Right ventricle myocardium superior (tissue), 1 donor: ENCODE results near the gene TP53AIP1. TPM values are rescaled to one million over a fixed set of nuclear protein-coding genes. Genes with fewer than 3 reads are reported as not detected.
A peak's percentile ranks its signal among the peaks of the same experiment; 100 is the strongest.

Experiments
- ATAC-seq: fragments of 200-7000 bp; cut with Tn5 transposase; one replicate; pipeline ENCODE4 v1.9.1; 2020; ENCODE audit warnings: mild to moderate bottlenecking; ENCODE audit not compliant: poor library complexity
- DNase-seq: peaks from one replicate; pipeline ENCODE4 v3.0.0-alpha.2; 2020
- intact Hi-C: fragments of 100-400 bp; cut with DNase I; formaldehyde crosslinking; loops from one replicate; pipeline ENCODE4 v1.11.2; 2022
- total RNA-seq: library from RNA; stranded (reverse); fragmentation: NEBNext Ultra II Directional; extraction: Animal tissue kit (Norgen Biotek cat#: 25700); gene quantifications from one replicate; pipeline ENCODE4 v1.2.1, GENCODE V29; 2021
- donor health status: DM: no; HTN: yes; CAD: no; lungs with severe emphysema.

The TP53AIP1 gene
- total RNA-seq, 1 donor from 2014 or later = not detected

DNA sequence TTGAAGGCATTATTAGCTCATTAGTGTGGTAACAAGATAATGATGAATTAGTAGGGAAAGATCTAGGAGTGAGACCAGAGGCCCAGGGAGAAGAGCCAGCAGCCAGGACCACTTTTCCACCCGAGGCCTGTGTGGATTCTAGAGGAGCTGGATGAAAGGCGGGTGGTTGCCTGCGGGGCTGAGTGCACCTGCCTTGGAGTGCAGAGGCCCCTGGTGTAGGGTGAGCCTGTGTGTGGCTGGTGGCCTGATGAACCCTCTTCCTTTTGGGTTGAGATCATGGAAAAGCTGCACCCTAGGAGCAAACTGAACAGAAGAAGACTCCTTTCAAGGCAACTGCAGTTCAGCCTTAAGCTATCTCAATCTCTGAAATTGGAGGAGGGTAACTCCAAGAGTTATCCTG lies 5.9 kb upstream of the TP53AIP1 start:
- intact Hi-C loops = no loop called here
- DNase-seq = peak; percentile 50
- peak; percentile 34 for ATAC-seq

DNA sequence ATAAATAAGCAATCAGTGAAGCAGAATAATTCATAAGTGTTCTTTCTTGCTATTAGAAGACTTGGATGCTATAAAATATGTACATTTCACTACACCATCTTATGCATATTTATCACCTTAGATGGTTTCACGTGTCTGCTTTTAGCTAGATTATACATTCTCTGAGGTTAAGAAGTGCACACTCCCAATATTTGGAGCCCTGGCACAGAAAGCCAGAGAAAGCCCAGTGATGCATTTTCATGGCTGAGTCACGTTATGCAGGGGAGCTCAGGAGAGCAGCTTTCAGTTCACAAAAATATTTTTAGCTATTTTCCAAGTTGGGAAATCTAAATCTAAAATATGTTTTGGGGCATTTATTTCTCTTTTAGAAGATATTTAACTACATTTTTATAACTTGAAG lies 5.1 kb upstream of the TP53AIP1 start:
- no peak for ATAC-seq
- intact Hi-C loops = no loop called here
- DNase-seq = no peak

DNA sequence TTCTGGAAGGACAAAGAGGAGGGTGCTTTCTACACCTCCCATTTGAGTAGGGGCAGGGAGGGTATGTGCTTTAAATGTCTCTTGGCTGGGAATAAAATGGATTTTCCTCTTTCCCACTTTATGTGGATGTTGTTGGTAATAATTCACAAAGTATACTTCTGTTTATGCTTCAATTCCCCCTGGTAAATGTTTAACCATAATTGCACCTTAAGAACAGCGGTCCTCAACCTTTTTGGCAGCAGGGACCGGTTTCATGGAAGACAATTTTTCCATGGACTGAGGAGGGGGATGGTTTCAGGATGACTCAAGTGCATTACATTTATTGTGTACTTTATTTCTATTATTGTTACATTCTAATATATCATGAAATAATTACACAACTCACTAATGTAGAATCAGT lies 4.0 kb upstream of the TP53AIP1 start:
- no peak for DNase-seq
- intact Hi-C loops = no loop called here
- no peak for ATAC-seq

DNA sequence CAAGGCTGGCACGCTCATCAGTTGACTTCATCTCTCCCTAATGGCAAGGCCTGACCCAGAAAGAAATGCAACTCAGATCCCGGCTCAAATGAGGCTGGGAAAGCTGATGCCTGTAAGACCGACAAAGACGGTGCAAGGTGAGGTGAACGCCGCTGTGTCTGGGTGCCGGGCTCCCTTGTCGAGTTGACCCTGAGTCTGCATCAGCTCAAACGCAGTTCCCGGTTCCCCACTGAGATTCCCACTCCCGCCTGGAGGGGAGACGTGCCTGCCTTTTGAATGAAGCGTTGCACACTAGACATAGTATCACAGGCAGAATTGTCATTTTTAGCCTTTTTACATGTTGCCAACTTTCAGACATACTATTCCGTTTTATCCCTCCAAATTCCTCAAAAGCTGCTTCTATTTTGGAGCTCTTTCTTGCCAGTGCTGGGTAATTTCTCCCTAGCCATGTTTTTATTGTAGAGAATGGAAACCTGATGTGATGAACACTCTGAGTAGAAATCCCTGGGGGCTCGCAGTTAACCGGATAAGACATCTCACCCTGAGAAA lies 831 bp upstream of the TP53AIP1 start:
- intact Hi-C loops = no loop called here
- DNase-seq = no peak
- no peak for ATAC-seq

DNA sequence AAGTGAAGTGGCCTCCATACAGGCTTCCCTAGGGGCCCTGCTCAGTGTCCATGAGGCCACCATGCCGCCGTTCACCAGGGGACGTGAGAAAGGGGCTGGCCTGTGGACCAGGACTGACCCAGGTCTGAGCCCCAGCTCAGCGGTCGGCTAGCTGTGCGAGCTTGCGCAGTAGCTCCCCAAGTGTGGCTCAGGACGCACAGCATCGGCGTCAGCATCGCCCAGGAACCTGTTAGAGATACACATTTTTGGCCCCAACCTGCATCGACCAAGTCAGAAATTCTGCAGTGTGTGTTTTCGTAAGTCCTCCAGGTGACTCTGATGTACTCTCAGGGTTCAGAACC lies 429 bp downstream of the TP53AIP1 start:
- DNase-seq (no peak), ATAC-seq (no peak)
- intact Hi-C loops = no loop called here

DNA sequence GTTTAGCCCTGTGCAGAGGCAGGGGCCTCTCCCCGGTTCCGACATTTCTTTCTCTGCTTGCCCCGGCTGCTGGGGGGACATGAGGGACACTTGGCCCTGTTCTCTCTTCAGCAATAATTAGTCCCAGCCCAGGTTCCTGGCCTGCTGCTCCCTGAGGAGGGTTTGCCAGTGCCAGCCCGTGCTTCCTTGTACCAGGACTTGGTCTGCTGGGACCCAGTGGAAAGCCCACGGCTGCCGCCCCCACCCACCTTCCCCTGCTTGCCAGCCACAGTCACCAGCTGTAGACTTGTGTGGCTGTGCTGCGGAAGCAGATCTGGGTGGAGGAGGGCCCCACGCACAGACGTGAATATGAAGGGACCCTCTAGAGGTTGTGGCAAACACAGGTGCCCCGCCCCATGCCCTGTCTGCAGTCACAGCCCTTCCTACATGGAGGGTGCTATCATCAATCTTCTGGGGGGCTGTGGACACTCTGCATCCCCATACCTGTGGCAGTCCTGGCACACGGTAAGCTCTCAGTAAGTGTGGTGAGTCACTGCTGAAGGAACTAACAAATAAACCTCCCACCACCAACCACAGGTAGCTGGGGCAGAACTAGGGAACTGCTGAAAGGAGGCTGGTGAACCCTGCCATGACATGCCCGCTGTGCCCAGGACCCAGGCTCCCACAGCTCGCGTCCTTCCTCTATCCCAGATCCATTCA lies 949 bp downstream of the TP53AIP1 start:
- no peak for ATAC-seq
- intact Hi-C loops = no loop called here

DNA sequence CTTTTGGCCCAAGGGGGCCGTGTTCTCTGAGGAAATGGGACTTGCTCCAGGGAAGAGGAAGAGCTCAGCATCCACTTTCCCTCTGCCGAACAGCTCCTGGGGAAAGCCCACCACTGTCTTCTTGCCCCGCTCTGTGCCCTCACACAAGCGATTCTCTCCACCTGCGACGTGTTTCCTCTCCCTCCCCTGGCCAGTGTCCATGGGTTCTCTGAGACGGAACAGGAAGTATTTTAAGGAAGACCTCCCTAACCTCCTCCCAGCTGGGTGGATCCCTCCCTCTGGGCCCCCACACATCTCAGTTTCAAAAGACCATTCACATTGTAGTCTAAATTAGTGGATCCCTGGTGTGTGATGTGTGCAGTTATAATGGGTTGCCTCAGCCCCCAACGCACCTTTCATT lies 1.6 kb downstream of the TP53AIP1 start:
- intact Hi-C loops = no loop called here
- ATAC-seq (no peak), DNase-seq (no peak)

More for the DNA sequence above, 949 bp downstream of the TP53AIP1 start:
- no peak for DNase-seq

DNA sequence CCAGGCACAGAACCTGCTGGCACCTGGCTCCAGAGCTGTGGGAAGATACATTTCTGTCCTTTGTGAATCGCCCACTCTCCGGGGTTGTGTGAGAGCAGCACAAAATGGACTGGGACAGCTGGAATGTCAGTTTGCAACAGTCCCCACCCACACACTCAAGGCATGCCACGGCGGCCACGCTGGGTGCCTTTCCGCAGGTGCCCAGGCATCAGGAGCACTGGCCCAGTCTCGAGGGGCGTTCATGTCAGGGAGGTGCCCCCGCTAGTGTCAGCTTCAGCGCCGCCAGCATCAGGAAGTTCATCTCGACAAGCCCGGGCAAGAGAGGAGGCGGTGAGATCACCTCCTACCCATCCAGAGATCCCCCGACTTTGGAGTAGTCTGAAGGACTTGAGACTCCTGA lies 2.1 kb downstream of the TP53AIP1 start:
- no peak for DNase-seq
- no peak for ATAC-seq
- intact Hi-C loops = no loop called here

DNA sequence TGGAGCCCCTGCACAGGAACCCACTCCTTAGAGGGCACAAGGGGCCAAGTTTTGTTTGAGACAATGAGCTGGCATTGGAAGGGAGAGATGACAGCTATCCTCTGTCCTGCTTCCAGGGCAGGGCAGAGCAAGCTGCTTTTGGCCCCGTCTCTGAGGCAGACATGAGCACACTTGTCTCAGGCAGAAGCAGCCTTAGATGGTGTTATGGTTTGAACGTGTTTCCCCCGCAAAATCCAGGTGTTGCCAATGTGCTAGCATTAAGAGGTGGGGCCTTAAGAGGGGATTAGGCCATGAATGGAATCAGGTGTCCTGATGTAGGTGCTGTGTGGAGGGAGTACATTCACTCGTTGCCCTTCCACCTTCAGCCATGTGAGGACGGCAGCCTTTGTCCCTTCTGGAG lies 2.5 kb downstream of the TP53AIP1 start:
- intact Hi-C loops = no loop called here
- DNase-seq (no peak), ATAC-seq (no peak)

DNA sequence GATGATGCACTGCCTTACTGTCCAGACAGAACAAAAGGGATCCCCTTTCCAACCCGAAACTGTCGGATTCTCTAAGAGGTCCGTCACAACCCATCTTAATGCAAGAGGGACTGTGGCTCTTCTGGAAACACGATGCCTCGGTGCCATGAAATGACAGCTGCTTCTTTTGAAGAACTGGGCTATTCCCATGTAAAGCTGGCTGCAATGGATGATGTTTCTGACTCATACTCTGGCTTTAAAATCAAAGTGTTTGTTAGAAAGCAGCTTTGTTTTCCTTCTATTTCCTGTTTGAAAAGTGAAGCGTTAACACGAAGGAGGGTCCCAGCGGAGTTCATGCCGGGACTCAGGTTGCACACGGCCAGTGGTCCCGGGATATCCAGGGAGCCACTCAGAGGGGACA lies 3.1 kb downstream of the TP53AIP1 start:
- DNase-seq (no peak), ATAC-seq (no peak)
- intact Hi-C loops = no loop called here

DNA sequence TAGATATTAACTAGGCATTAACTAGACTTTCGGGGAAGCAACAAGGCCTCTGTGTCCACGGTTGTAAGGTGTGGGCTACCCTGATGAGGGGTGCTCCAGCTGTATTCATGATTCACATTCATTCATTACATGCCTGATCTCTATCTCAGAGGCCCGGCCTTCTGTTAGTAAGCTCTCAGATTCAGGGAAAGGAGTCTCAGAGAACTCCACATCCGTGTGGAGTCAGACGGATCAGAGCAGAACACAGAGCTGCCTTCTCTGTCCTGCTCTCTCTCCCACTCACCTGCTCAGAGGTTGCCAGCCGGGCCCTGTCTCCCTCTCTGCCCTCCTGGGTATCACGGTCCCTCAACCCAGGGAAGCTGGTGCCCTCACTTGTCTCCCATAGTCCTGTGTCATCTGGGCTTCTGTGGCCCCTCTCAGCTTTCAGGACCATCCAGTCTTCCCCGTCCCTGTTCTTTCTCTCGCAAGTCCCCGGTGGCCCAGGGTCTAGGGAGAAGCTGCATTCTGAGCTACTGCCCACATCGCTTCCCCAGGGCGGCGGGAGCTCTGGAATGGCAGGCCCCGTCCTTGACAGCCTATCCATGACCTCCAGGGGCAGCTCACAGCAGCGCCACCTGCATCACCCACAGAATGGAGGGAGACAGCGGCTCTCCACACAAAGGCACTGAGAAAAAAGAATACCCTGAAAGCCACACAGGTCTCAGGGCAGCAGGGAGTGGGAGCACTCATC lies 4.3 kb downstream of the TP53AIP1 start:
- intact Hi-C loops = no loop called here
- DNase-seq (no peak), ATAC-seq (no peak)

DNA sequence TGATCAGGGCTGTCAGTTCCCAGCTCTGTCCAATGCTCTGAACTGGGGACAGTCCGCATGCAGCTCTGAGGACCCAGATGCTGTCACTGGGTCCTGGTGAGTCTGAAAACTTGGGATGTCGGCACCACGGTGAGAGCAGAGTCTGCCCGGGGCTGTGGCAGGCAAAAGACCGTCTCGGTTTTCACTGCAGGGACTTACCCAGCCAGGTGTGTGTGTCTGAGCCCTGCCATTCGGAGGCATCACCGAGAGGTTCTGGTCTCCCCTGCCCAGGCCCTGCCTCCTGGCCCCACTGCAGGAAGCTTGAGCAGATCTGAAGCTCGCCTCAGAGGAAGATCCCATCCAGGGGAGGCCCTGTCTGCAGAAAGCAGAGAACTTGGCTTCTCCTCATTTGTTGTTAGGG lies 5.2 kb downstream of the TP53AIP1 start:
- ATAC-seq (no peak), DNase-seq (no peak)
- intact Hi-C loops = no loop called here

DNA sequence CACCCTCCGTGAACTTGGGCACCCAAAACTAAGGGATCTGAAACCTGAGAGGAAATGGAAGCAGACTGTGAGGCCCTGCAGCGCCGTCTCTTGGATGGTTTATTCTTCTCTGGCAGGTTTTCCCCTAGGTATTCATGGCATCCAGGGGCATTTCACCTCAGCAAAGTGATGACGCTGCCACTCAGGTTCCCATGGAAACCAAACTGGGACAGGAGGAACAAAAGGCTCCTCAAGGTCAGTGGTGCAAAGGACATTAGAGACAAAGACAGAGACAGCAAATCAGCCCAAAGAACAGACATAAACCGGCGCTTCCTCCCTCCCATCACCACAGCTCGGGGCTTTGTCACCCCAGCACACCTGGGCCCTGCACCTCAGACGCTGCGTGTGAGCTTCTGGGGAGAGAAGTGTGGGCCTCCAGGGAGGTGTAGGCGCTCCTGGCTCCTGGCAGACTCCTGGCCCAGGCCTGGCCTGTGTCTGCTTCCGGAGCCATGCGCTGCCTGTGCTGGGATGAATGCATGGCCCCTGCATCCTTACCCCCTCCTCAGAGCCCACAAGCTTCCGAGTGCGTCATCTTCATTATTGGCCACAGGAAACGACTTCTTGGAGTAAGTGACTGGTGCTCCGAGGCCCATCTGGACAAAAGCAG lies 5.9 kb downstream of the TP53AIP1 start:
- no peak for DNase-seq
- intact Hi-C loops = no loop called here
- ATAC-seq = no peak

DNA sequence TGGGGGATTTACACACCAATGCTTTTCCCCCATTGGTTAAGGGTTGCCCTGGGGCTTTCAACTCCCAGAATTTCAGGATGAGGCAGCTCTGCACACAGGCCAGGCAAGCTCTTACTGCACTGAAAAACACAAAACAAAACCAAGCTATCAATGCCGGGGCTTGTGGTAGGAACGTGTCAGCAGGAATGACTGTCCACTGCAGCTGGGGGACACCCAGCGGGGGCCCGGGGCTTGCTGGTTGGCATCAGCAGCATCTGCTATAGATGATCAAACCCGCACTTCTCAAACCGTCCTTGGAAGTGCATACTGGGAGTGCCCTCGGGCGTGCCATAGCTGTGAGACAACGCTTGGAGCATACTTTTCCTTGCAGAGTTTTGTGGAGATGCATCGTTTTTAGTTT lies 7.7 kb downstream of the TP53AIP1 start:
- intact Hi-C loops = no loop called here
- ATAC-seq (no peak), DNase-seq (no peak)

DNA sequence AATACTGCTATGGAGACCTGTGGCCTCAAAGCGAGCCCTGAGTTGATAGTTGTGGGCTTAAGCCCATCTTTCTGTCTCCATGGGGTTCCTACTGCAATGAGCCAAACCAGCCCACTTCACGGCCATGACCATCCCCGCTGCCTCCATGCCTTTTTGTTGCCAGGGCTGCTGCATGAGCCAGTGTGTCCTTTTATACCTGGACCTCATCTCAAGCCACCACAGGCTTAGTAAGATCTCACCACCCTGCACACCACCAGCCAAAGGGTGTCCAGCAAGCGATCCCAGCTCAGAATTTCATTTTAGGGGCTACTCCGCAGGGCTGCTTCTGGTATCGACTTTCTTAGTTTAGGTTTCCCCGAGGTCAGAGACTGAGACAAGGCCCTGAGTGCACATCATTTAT lies 8.3 kb downstream of the TP53AIP1 start:
- intact Hi-C loops = no loop called here
- DNase-seq = no peak
- no peak for ATAC-seq

DNA sequence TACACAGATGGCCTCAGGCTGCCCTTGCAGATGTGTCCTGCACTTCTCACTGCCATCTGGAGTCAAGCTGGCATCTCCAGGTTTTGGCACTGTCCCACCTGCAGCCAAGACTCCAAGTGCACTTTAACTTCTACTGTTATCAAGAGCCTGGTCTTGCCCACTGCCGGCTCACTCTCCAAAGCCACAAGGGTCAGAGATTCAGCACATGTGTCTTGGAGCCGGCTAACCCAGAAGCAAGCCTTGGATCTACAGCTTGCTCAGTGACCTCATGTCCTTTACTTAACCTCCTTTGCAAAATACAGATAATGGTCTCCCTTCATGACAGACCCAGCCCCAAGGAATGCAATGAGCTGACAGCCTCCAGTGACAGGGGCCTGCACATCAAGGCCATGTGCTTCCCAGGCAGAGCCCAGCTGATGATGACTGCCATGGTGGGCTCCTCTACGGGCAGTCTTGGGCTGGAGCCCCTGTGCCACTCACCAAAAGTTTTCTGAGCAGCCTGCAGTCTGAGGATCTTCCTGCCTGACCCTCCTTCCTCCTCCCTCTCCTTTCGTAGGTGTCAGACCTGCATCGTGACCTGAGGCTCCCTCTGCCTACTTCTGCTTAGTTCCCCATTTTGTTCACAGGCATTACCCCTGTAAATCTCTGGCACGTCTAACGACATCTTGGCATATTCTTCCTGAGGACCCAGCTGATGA lies 9.0 kb downstream of the TP53AIP1 start:
- DNase-seq (no peak), ATAC-seq (no peak)
- intact Hi-C loops = no loop called here

DNA sequence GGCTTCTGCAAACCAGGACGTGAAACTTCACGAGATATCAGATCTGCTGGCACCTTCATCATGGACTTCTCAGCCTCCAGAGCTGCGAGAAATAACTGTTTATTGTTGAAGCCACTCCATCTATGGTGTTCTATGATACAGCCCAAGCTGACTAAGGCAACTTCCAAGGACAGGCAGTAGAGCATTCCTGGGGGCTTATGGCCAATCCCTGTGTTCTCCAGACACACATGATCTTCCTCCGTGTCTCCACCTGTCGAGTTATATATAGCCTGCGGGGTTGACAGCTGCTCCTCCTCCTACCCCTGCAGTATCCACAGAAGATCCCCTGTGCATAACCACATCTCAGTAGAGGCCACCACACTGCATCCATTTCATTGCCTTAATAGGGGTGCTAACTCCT lies 11.0 kb downstream of the TP53AIP1 start:
- intact Hi-C loops = no loop called here
- DNase-seq = no peak
- no peak for ATAC-seq

DNA sequence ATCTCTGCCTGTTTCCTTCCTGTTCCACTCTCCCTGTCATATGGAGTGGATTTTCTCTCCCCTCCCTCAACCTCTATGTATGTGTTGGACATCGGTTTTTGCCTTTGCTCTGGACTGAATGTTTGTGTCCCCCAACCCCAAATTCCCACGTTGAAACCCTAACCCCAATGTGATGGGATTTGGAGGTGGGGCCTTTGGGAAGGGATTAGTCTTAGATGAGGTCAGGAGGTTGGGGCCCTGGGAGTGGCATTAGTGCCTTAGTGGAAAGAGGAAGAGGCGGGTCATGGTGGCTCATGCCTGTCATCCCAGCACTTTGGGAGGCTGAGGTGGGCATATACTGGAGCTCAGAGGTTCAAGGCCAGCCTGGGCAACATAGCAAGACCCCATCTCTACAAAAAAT lies 11.6 kb downstream of the TP53AIP1 start:
- ATAC-seq (no peak), DNase-seq (no peak)
- intact Hi-C loops = no loop called here

DNA sequence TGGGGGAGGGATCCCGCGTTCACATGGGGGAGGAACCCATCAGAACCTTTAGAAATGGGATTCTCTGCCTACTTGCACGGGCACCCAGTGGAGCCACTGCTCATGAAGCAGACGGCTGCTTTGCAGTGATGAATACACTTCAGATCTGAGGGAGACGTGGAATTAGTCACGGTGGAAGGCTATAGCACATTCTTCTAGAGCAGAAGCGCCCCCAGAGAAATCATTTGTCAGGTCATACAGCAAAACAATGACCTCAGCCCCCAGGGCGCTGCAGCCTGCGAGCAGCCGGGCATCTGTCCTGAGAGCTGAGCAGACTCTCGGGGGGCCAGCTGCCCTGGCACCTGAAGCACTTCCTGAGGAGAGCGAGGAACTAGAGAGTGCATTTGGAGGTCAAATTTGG lies 12.7 kb downstream of the TP53AIP1 start:
- no peak for ATAC-seq
- intact Hi-C loops = no loop called here
- no peak for DNase-seq
